GM03348 (cell line): ENCODE data around the gene SPATA21.
"Not testable (repeated sequence)": the region's sequence is repeated elsewhere in the genome, so short reads cannot be mapped to it uniquely, and the experiment has no call there.

ENCODE experiments used
- DNase-seq: peaks from one replicate; pipeline ENCODE4 v3.0.0; 2012; ENCODE audit warnings: low spot score

SPATA21 gene

GRCh38 chr1:16436946-16437474 is at the start of gene SPATA21:
SPATA21 (minus strand) TSS chr1:16437424; CDS start chr1:16431371, 6,053 bp downstream.
- no peak for DNase-seq

- not testable (repeated sequence) for DNase-seq
Observed at GRCh38 chr1:16487011-16487410, 49.8 kb upstream of the SPATA21 start.

GRCh38 chr1:16486316-16486715 is 49.1 kb upstream of the SPATA21 start:
- DNase-seq: not testable (repeated sequence)

GRCh38 chr1:16484931-16485330 is 47.7 kb upstream of the SPATA21 start:
- DNase-seq: no peak

- DNase-seq: no peak
Observed at GRCh38 chr1:16484501-16484835, 47.2 kb upstream of the SPATA21 start.

GRCh38 chr1:16483639-16484500 is 46.6 kb upstream of the SPATA21 start:
- DNase-seq: not testable (repeated sequence)

GRCh38 chr1:16483146-16483545 is 45.9 kb upstream of the SPATA21 start:
- DNase-seq: not testable (repeated sequence)

- DNase-seq: no peak
Observed at GRCh38 chr1:16478091-16478490, 40.9 kb upstream of the SPATA21 start.

- DNase-seq: not testable (repeated sequence)
Observed at GRCh38 chr1:16475771-16476770, 38.8 kb upstream of the SPATA21 start.

GRCh38 chr1:16474891-16475290 is 37.7 kb upstream of the SPATA21 start:
- DNase-seq: not testable (repeated sequence)

GRCh38 chr1:16474166-16474800 is 37.1 kb upstream of the SPATA21 start:
- no peak for DNase-seq

GRCh38 chr1:16468558-16468957 is 31.3 kb upstream of the SPATA21 start:
- DNase-seq: no peak

- no peak for DNase-seq
Observed at GRCh38 chr1:16464917-16465625, 27.8 kb upstream of the SPATA21 start.

- no peak for DNase-seq
Observed at GRCh38 chr1:16462773-16463330, 25.6 kb upstream of the SPATA21 start.

- DNase-seq: no peak
Observed at GRCh38 chr1:16461681-16462080, 24.5 kb upstream of the SPATA21 start.

GRCh38 chr1:16459352-16459925 is 22.2 kb upstream of the SPATA21 start:
- no peak for DNase-seq

GRCh38 chr1:16458831-16459230 is 21.6 kb upstream of the SPATA21 start:
- DNase-seq: no peak

GRCh38 chr1:16456151-16456550 is 18.9 kb upstream of the SPATA21 start:
- not testable (repeated sequence) for DNase-seq

- DNase-seq: not testable (repeated sequence)
Observed at GRCh38 chr1:16454909-16455308, 17.7 kb upstream of the SPATA21 start.

- no peak for DNase-seq
Observed at GRCh38 chr1:16451841-16452528, 14.8 kb upstream of the SPATA21 start.
